NOMO-1 treated with dmso at 0.1 percent for 144 hours (cell line): ENCODE measurements around the gene OSR1.
A peak's percentile ranks its signal among the peaks of the same experiment; 100 is the strongest.

Experiments
- DNase-seq: peaks from one replicate; lab custom pipeline; 2025; ENCODE audit not compliant: unreplicated experiment; lab: John Stamatoyannopoulos, UW

Gene OSR1

GRCh38 chr2:19359456-19359855, 1.0 kb upstream of the OSR1 start:
- no peak for DNase-seq

GRCh38 chr2:19359021-19359357, 566 bp upstream of the OSR1 start:
- DNase-seq = no peak

GRCh38 chr2:19357402-19358241, 801 bp downstream of the OSR1 start:
- no peak for DNase-seq

- DNase-seq = no peak
Measured at GRCh38 chr2:19356545-19357401, 1.6 kb downstream of the OSR1 start.

- DNase-seq = no peak
Measured at GRCh38 chr2:19355931-19356544, 2.4 kb downstream of the OSR1 start.

GRCh38 chr2:19355416-19355821, 3.0 kb downstream of the OSR1 start:
- no peak for DNase-seq

GRCh38 chr2:19355014-19355405, 3.4 kb downstream of the OSR1 start:
- no peak for DNase-seq

GRCh38 chr2:19353721-19354050, 4.7 kb downstream of the OSR1 start:
- DNase-seq = no peak

- DNase-seq = no peak
Measured at GRCh38 chr2:19352946-19353720, 5.3 kb downstream of the OSR1 start.

- DNase-seq = no peak
Measured at GRCh38 chr2:19351899-19352697, 6.3 kb downstream of the OSR1 start.

GRCh38 chr2:19351499-19351898, 6.9 kb downstream of the OSR1 start:
- no peak for DNase-seq

GRCh38 chr2:19350678-19351401, 7.6 kb downstream of the OSR1 start:
- no peak for DNase-seq

- DNase-seq = no peak
Measured at GRCh38 chr2:19349911-19350677, 8.3 kb downstream of the OSR1 start.

- DNase-seq = no peak
Measured at GRCh38 chr2:19348692-19349091, 9.7 kb downstream of the OSR1 start.

GRCh38 chr2:19347619-19348562, 10.5 kb downstream of the OSR1 start:
- peak; percentile 71 for DNase-seq

GRCh38 chr2:19346983-19347618, 11.3 kb downstream of the OSR1 start:
- no peak for DNase-seq

- no peak for DNase-seq
Measured at GRCh38 chr2:19337742-19338141, 20.7 kb downstream of the OSR1 start.
